Body of pancreas (tissue), 4 donors: ENCODE measurements around the gene ITGB6.

Experiments used
- POLR2A ChIP-seq, 3 donors: fragments of 450-650 bp; IDR thresholded peaks; one replicate each; pipeline ENCODE4 v1.6.1; 2016; ENCODE audit warnings: antibody characterized with exemption in 3 of 3, mild to moderate bottlenecking in 2 of 3
- TF ChIP-seq, protein P1 (sequence below), 7 experiments: fragments of 450-650 bp in 4 of 7; fragments of 200-600 bp in 3 of 7; sonication (generic) in 3 of 7; IDR thresholded peaks; one replicate each; pipeline ENCODE4 v1.5.1; 2016 to 2019; ENCODE audit warnings: antibody characterized with exemption in 7 of 7

GRCh38 chr2:160097326-160097725 is 102.7 kb downstream of the ITGB6 start:
- TF ChIP-seq POLR2A (IDR thresholded peaks at IDR 0.05), result no peak
- TF ChIP-seq, protein P1, sequence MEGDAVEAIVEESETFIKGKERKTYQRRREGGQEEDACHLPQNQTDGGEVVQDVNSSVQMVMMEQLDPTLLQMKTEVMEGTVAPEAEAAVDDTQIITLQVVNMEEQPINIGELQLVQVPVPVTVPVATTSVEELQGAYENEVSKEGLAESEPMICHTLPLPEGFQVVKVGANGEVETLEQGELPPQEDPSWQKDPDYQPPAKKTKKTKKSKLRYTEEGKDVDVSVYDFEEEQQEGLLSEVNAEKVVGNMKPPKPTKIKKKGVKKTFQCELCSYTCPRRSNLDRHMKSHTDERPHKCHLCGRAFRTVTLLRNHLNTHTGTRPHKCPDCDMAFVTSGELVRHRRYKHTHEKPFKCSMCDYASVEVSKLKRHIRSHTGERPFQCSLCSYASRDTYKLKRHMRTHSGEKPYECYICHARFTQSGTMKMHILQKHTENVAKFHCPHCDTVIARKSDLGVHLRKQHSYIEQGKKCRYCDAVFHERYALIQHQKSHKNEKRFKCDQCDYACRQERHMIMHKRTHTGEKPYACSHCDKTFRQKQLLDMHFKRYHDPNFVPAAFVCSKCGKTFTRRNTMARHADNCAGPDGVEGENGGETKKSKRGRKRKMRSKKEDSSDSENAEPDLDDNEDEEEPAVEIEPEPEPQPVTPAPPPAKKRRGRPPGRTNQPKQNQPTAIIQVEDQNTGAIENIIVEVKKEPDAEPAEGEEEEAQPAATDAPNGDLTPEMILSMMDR (IDR thresholded peaks at IDR 0.05), result no peak
